ENCODE measurements around the gene TBC1D22A.

- TF ChIP-seq, protein P1, sequence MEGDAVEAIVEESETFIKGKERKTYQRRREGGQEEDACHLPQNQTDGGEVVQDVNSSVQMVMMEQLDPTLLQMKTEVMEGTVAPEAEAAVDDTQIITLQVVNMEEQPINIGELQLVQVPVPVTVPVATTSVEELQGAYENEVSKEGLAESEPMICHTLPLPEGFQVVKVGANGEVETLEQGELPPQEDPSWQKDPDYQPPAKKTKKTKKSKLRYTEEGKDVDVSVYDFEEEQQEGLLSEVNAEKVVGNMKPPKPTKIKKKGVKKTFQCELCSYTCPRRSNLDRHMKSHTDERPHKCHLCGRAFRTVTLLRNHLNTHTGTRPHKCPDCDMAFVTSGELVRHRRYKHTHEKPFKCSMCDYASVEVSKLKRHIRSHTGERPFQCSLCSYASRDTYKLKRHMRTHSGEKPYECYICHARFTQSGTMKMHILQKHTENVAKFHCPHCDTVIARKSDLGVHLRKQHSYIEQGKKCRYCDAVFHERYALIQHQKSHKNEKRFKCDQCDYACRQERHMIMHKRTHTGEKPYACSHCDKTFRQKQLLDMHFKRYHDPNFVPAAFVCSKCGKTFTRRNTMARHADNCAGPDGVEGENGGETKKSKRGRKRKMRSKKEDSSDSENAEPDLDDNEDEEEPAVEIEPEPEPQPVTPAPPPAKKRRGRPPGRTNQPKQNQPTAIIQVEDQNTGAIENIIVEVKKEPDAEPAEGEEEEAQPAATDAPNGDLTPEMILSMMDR (IDR thresholded peaks at IDR 0.05) = no peak
- no peak for TF ChIP-seq POLR2A (IDR thresholded peaks at IDR 0.05)
Measured at GRCh38 chr22:47021371-47022074, 259.1 kb downstream of the TBC1D22A start.
